GM12878 (cell line): Measurements from ENCODE around the gene BORCS6. TPM values are rescaled to one million over a fixed set of nuclear protein-coding genes. Genes with fewer than 3 reads are reported as not detected.
A peak's percentile ranks its signal among the peaks of the same experiment; 100 is the strongest.

Experiments used
- CUX1 ChIP-seq: IDR thresholded peaks from 2 replicates; pipeline ENCODE4 v1.6.1; 2012; ENCODE audit warnings: improper control_type of control experiment, low read depth, low read length; ENCODE audit not compliant: insufficient replicate concordance
- GABPA ChIP-seq: IDR thresholded peaks from 2 replicates; pipeline ENCODE4 v1.6.1; 2014; ENCODE audit warnings: antibody characterized with exemption, low read depth, mild to moderate bottlenecking, inconsistent platforms
- HDAC2 ChIP-seq: fragments of 200-600 bp; sonication (generic); IDR thresholded peaks from 2 replicates; pipeline ENCODE4 v1.6.1; 2017
- HDAC6 ChIP-seq: fragments of 200-600 bp; sonication (generic); IDR thresholded peaks from one replicate; pipeline ENCODE4 v1.8.0; 2017; ENCODE audit warnings: antibody characterized with exemption; ENCODE audit not compliant: unreplicated experiment
- KDM1A ChIP-seq: fragments of 200-600 bp; sonication (generic); IDR thresholded peaks from 2 replicates; pipeline ENCODE4 v1.6.1; 2016; ENCODE audit warnings: borderline replicate concordance
- MTA2 ChIP-seq: fragments of 450-650 bp; IDR thresholded peaks from 2 replicates; pipeline ENCODE4 v1.6.1; 2016; ENCODE audit warnings: low read depth, mild to moderate bottlenecking, moderate library complexity
- MYC ChIP-seq: IDR thresholded peaks from 2 replicates; pipeline ENCODE4 v1.6.1; 2011; ENCODE audit warnings: mild to moderate bottlenecking, low read length, moderate library complexity, inconsistent platforms; ENCODE audit not compliant: insufficient read depth, insufficient replicate concordance, insufficient read length, severe bottlenecking
- SKIL ChIP-seq: fragments of 450-650 bp; IDR thresholded peaks from 2 replicates; pipeline ENCODE4 v1.6.1; 2017; ENCODE audit warnings: mild to moderate bottlenecking, low read depth, inconsistent platforms; ENCODE audit not compliant: poor library complexity, severe bottlenecking
- TARDBP ChIP-seq: IDR thresholded peaks from 2 replicates; pipeline ENCODE4 v1.6.1; 2016; ENCODE audit warnings: borderline replicate concordance
- WRNIP1 ChIP-seq: IDR thresholded peaks from 2 replicates; pipeline ENCODE4 v1.6.1; 2011; ENCODE audit warnings: low read depth, low read length, improper control_type of control experiment, borderline replicate concordance
- ZBTB11 ChIP-seq: fragments of 450-650 bp; formaldehyde crosslinking; IDR thresholded peaks from 2 replicates; pipeline ENCODE4 v1.5.0; 2022; ENCODE audit warnings: mild to moderate bottlenecking, missing genetic modification characterization
- ZNF592 ChIP-seq: fragments of 450-650 bp; IDR thresholded peaks from 2 replicates; pipeline ENCODE4 v1.6.1; 2017; ENCODE audit warnings: mild to moderate bottlenecking, moderate library complexity
- polyA plus RNA-seq, 11 experiments: library from polyadenylated mRNA; depleted of rRNA in 4 of 11; unstranded in 6 of 11; stranded (reverse) in 5 of 11; fragments of >200 nt; fragmentation: Nextera tagmentation in 4 of 11; fragmentation: Illumina TruSeq in 1 of 11; extraction: Ambion mirVana in 4 of 11; extraction: Trizol in 1 of 11; gene quantifications; 1 replicate in 1 of 11; 2 replicates in 10 of 11; pipeline versions ENCODE4 v1.2.1 to v1.2.3, GENCODE V29; 2011 to 2016; ENCODE audit warnings: inconsistent platforms in 2 of 11, missing spikeins in 2 of 11, low read depth in 1 of 11
- total RNA-seq, 4 experiments: library from RNA; depleted of rRNA in 3 of 4; stranded (reverse); fragments of >200 nt in 3 of 4; fragmentation: Illumina TruSeq in 1 of 4; extraction: Trizol in 1 of 4; gene quantifications; 2 replicates each; pipeline versions ENCODE4 v1.2.1 to v1.2.3, GENCODE V29; 2013 to 2021

Gene BORCS6
- total and polyA plus RNA-seq, 10 of the 15 experiments (the other 5 are each of a cell fraction or from before 2014, with no cell fraction given), result 0.37 to 14.1 (median 6.7) TPM

GRCh38 chr17:8222630-8223355, 32.8 kb upstream of the BORCS6 start (continued):
- TF ChIP-seq ZBTB11 (CRISPR knock-in tag) (no peak), MYC (no peak), GABPA (peak; percentile 82), KDM1A (no peak), SKIL (no peak), HDAC2 (no peak; the same call in 1 of the 2 replicates), TARDBP (peak; percentile 98), WRNIP1 (no peak), HDAC6 (no peak), CUX1 (no peak), MTA2 (0 out of 2 replicates have a peak, but pooled peaks have one; percentile 26), ZNF592 (no peak)
